PC-9 (cell line): ENCODE measurements around the gene SMIM24.
"Not testable (repeated sequence)": the region's sequence is repeated elsewhere in the genome, so short reads cannot be mapped to it uniquely, and the experiment has no call there.

ENCODE experiments used
- EZH2 ChIP-seq: fragments of 200-600 bp; sonication (generic); IDR thresholded peaks from 2 replicates; pipeline ENCODE4 v1.8.0; 2017; ENCODE audit warnings: antibody characterized with exemption, low read depth
- TF ChIP-seq, protein P1 (sequence below): fragments of 200-600 bp; sonication (generic); conservative IDR thresholded peaks from 2 replicates; pipeline ENCODE4 v1.6.1; 2017; ENCODE audit warnings: mixed run types, antibody characterized with exemption, mild to moderate bottlenecking, moderate library complexity

DNA sequence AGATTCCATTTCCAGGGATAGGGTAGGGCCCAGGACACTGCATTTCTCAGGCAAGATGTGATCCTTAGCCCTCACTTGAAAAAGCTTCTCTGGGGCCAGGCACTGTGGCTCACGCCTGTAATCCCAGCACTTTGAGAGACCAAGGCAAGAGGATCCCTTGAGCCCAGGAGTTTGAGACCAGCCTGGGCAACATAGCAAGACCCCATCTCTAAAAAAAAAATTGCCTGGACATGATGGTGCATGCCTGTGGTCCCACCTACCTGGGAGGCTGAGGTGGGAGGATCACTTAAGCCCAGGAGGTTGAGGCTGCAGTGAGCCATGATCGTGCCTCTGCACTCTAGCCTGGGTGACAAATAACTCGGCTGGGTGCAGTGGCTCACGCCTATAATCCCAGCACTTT is 33.7 kb downstream of the SMIM24 start:
- TF ChIP-seq, protein P1, sequence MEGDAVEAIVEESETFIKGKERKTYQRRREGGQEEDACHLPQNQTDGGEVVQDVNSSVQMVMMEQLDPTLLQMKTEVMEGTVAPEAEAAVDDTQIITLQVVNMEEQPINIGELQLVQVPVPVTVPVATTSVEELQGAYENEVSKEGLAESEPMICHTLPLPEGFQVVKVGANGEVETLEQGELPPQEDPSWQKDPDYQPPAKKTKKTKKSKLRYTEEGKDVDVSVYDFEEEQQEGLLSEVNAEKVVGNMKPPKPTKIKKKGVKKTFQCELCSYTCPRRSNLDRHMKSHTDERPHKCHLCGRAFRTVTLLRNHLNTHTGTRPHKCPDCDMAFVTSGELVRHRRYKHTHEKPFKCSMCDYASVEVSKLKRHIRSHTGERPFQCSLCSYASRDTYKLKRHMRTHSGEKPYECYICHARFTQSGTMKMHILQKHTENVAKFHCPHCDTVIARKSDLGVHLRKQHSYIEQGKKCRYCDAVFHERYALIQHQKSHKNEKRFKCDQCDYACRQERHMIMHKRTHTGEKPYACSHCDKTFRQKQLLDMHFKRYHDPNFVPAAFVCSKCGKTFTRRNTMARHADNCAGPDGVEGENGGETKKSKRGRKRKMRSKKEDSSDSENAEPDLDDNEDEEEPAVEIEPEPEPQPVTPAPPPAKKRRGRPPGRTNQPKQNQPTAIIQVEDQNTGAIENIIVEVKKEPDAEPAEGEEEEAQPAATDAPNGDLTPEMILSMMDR, result not testable (repeated sequence)
- TF ChIP-seq EZH2, result not testable (repeated sequence)
